GM23338 (cell line): ENCODE measurements around the gene TMEM176B. TPM values are rescaled to one million over a fixed set of nuclear protein-coding genes. Genes with fewer than 3 reads are reported as not detected.

Experiments
- ATAC-seq: fragments of 200-7000 bp; cut with Tn5 transposase; 3 replicates; pipeline ENCODE4 v1.9.1; 2020
- DNase-seq: peaks from one replicate; pipeline ENCODE4 v3.0.0-alpha.2; 2015; ENCODE audit warnings: low spot score
- H2AFZ ChIP-seq: fragments of 200-600 bp; sonication (generic); 2 replicates; pipeline ENCODE4 v1.8.0; 2016; ENCODE audit warnings: antibody characterized with exemption, mild to moderate bottlenecking, moderate library complexity
- H3F3A ChIP-seq: fragments of 200-600 bp; sonication (generic); replicated peaks from 2 replicates; pipeline ENCODE4 v1.8.0; 2017; ENCODE audit warnings: antibody characterized with exemption, mixed run types, low read depth
- H3K27ac ChIP-seq: fragments of 200-600 bp; sonication (generic); 2 replicates; pipeline ENCODE4 v1.6.1; 2016; ENCODE audit warnings: low read depth
- H3K27me3 ChIP-seq: fragments of 200-600 bp; sonication (generic); 2 replicates; pipeline ENCODE4 v1.8.0; 2016; ENCODE audit warnings: mild to moderate bottlenecking, mixed run types, moderate library complexity; ENCODE audit not compliant: insufficient read depth
- H3K36me3 ChIP-seq: fragments of 200-600 bp; sonication (generic); 2 replicates; pipeline ENCODE4 v1.8.0; 2016; ENCODE audit warnings: mild to moderate bottlenecking; ENCODE audit not compliant: insufficient read depth
- H3K4me1 ChIP-seq: fragments of 200-600 bp; sonication (generic); 2 replicates; pipeline ENCODE4 v1.8.0; 2016; ENCODE audit warnings: mild to moderate bottlenecking, moderate library complexity; ENCODE audit not compliant: insufficient read depth
- H3K4me2 ChIP-seq: fragments of 200-600 bp; sonication (generic); 2 replicates; pipeline ENCODE4 v1.7.1; 2017; ENCODE audit warnings: mixed run types
- H3K4me3 ChIP-seq: fragments of 200-600 bp; sonication (generic); 2 replicates; pipeline ENCODE4 v1.6.1; 2016; ENCODE audit warnings: mixed run types
- H3K79me2 ChIP-seq: fragments of 200-600 bp; sonication (generic); replicated peaks from 2 replicates; pipeline ENCODE4 v1.8.0; 2017; ENCODE audit warnings: mild to moderate bottlenecking; ENCODE audit not compliant: insufficient read depth
- H3K9me2 ChIP-seq: fragments of 200-600 bp; sonication (generic); 2 replicates; pipeline ENCODE4 v1.8.0; 2017; ENCODE audit not compliant: insufficient read depth
- H4K20me1 ChIP-seq: fragments of 200-600 bp; sonication (generic); replicated peaks from 2 replicates; pipeline ENCODE4 v1.8.0; 2017; ENCODE audit warnings: mild to moderate bottlenecking; ENCODE audit not compliant: insufficient read depth
- H3K27ac Mint-ChIP-seq: 2 replicates; pipeline ENCODE4 v1.8.0; 2020; ENCODE audit warnings: inconsistent platforms, mild to moderate bottlenecking, moderate library complexity, mixed read lengths
- H3K27me3 Mint-ChIP-seq: 3 replicates; pipeline ENCODE4 v1.8.0; 2022; ENCODE audit warnings: low read depth, mild to moderate bottlenecking, moderate library complexity, mixed read lengths, inconsistent platforms; ENCODE audit not compliant: insufficient read depth, poor library complexity
- H3K36me3 Mint-ChIP-seq: 3 replicates; pipeline ENCODE4 v1.8.0; 2021; ENCODE audit warnings: low read depth, mild to moderate bottlenecking, inconsistent platforms, moderate library complexity, mixed read lengths
- H3K4me1 Mint-ChIP-seq: 3 replicates; pipeline ENCODE4 v1.8.0; 2020; ENCODE audit warnings: mild to moderate bottlenecking, inconsistent platforms, mixed read lengths
- H3K4me3 Mint-ChIP-seq: 3 replicates; pipeline ENCODE4 v1.8.0; 2021; ENCODE audit warnings: moderate library complexity, mild to moderate bottlenecking, inconsistent platforms, mixed read lengths
- H3K9me3 Mint-ChIP-seq: 3 replicates; pipeline ENCODE4 v1.8.0; 2020; ENCODE audit warnings: moderate library complexity, mild to moderate bottlenecking, inconsistent platforms, mixed read lengths
- CREB1 ChIP-seq: fragments of 250-450 bp; sonication (Bioruptor Pico); IDR thresholded peaks from 2 replicates; pipeline ENCODE4 v1.5.0; 2020; ENCODE audit warnings: low read depth, mild to moderate bottlenecking, moderate library complexity
- EZH2 ChIP-seq: fragments of 200-600 bp; sonication (generic); IDR thresholded peaks from one replicate; pipeline ENCODE4 v1.8.0; 2017; ENCODE audit warnings: antibody characterized with exemption, mild to moderate bottlenecking, low read depth; ENCODE audit not compliant: unreplicated experiment
- EZH2phosphoT487 ChIP-seq: fragments of 200-600 bp; sonication (generic); IDR thresholded peaks from one replicate; pipeline ENCODE4 v1.8.1; 2018; ENCODE audit warnings: antibody characterized with exemption; ENCODE audit not compliant: unreplicated experiment
- JUNB ChIP-seq: IDR thresholded peaks from one replicate; pipeline ENCODE4 v1.6.1; 2016; ENCODE audit warnings: antibody characterized with exemption; ENCODE audit not compliant: unreplicated experiment
- NANOG ChIP-seq: IDR thresholded peaks from 2 replicates; pipeline ENCODE4 v1.6.1; 2016; ENCODE audit warnings: antibody characterized with exemption, borderline replicate concordance
- POLR2AphosphoS5 ChIP-seq: IDR thresholded peaks from 2 replicates; pipeline ENCODE4 v1.6.1; 2016; ENCODE audit warnings: antibody characterized with exemption, low read depth
- STAT1 ChIP-seq: IDR thresholded peaks from one replicate; pipeline ENCODE4 v1.6.1; 2016; ENCODE audit warnings: antibody characterized with exemption; ENCODE audit not compliant: unreplicated experiment
- ZNF114 ChIP-seq: fragments of 250-450 bp; sonication (Bioruptor Pico); IDR thresholded peaks from 2 replicates; pipeline ENCODE4 v1.5.0; 2020; ENCODE audit warnings: mild to moderate bottlenecking, moderate library complexity
- ZNF331 ChIP-seq: fragments of 250-450 bp; sonication (Bioruptor Pico); IDR thresholded peaks from 2 replicates; pipeline ENCODE4 v1.5.0; 2020; ENCODE audit warnings: low read depth, mild to moderate bottlenecking, moderate library complexity
- polyA plus RNA-seq: library from polyadenylated mRNA; unstranded; fragments of >200 nt; fragmentation: Nextera tagmentation; extraction: Ambion mirVana; gene quantifications from 2 replicates; pipeline ENCODE4 v1.2.1, GENCODE V29; 2016
- total RNA-seq: library from RNA; depleted of rRNA; stranded (reverse); fragments of >200 nt; shearing (Covaris generic); gene quantifications from 2 replicates; pipeline ENCODE4 v1.2.3, GENCODE V29; 2014
- TF ChIP-seq, protein P1 (sequence below): IDR thresholded peaks from one replicate; pipeline ENCODE4 v1.6.1; 2018; ENCODE audit warnings: antibody characterized with exemption; ENCODE audit not compliant: unreplicated experiment
- TF ChIP-seq, protein P2 (sequence below): IDR thresholded peaks from 2 replicates; pipeline ENCODE4 v1.6.1; 2016; ENCODE audit warnings: antibody characterized with exemption
- TF ChIP-seq, protein P3 (sequence below): fragments of 250-450 bp; sonication (Bioruptor Pico); IDR thresholded peaks from 2 replicates; pipeline ENCODE4 v1.5.0; 2020; ENCODE audit warnings: mild to moderate bottlenecking, moderate library complexity
- TF ChIP-seq, protein P4 (sequence below), 2 experiments: fragments of 200-600 bp in 1 of 2; sonication (generic) in 1 of 2; conservative IDR thresholded peaks; 2 replicates each; pipeline versions ENCODE4 v1.5.1 to v1.6.1; 2016 to 2017; ENCODE audit warnings: antibody characterized with exemption in 2 of 2, low read depth in 2 of 2, mild to moderate bottlenecking in 2 of 2, moderate library complexity in 1 of 2

TMEM176B gene
- total and polyA plus RNA-seq, 2 experiments from 2014 or later = 0.35 to 0.42 TPM

DNA sequence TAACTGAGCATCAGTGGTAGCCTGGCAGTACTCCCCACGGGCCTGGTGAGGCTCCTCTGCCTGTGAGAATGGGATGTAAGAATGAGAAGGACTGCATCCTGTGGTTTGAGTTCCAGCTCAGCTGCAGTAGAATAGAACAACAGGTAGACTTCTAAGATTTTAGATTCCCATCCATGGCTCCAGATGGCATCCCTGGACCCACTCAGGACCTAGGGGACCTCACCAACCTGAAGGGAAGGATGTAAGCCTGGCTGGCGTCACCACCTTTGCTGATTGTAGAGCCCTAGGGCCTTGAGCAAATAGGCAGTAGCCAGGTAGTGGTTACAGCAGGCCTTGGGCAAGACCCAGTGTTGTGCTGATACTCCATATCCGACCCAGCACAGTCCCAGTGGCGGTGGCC lies 42.6 kb upstream of the TMEM176B start:
- H3K79me2 ChIP-seq = no peaks in the 10 kb centered on the region
- no peaks in the 10 kb centered on the region for H3K36me3 ChIP-seq
- no peak overlapping the region for H3K4me2 ChIP-seq
- Mint-ChIP-seq H3K27me3 (peaks cover 7% of the 10 kb centered on the region), H3K9me3 (no peaks in the 10 kb centered on the region), H3K4me3 (no peak overlapping the region), H3K4me1 (no peaks in the 10 kb centered on the region), H3K36me3 (no peaks in the 10 kb centered on the region), H3K27ac (no peak overlapping the region)
- H3K27me3 ChIP-seq = no peaks in the 10 kb centered on the region
- no peak overlapping the region for H3K4me3 ChIP-seq
- no peaks in the 10 kb centered on the region for H4K20me1 ChIP-seq
- TF ChIP-seq STAT1 (no peak), CREB1 (CRISPR knock-in tag) (no peak), POLR2AphosphoS5 (no peak), EZH2phosphoT487 (no peak), JUNB (no peak), EZH2 (no peak), ZNF114 (CRISPR knock-in tag) (no peak), ZNF331 (CRISPR knock-in tag) (no peak), NANOG (no peak)
- TF ChIP-seq, protein P1, sequence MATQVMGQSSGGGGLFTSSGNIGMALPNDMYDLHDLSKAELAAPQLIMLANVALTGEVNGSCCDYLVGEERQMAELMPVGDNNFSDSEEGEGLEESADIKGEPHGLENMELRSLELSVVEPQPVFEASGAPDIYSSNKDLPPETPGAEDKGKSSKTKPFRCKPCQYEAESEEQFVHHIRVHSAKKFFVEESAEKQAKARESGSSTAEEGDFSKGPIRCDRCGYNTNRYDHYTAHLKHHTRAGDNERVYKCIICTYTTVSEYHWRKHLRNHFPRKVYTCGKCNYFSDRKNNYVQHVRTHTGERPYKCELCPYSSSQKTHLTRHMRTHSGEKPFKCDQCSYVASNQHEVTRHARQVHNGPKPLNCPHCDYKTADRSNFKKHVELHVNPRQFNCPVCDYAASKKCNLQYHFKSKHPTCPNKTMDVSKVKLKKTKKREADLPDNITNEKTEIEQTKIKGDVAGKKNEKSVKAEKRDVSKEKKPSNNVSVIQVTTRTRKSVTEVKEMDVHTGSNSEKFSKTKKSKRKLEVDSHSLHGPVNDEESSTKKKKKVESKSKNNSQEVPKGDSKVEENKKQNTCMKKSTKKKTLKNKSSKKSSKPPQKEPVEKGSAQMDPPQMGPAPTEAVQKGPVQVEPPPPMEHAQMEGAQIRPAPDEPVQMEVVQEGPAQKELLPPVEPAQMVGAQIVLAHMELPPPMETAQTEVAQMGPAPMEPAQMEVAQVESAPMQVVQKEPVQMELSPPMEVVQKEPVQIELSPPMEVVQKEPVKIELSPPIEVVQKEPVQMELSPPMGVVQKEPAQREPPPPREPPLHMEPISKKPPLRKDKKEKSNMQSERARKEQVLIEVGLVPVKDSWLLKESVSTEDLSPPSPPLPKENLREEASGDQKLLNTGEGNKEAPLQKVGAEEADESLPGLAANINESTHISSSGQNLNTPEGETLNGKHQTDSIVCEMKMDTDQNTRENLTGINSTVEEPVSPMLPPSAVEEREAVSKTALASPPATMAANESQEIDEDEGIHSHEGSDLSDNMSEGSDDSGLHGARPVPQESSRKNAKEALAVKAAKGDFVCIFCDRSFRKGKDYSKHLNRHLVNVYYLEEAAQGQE = no peak
- TF ChIP-seq, protein P2, sequence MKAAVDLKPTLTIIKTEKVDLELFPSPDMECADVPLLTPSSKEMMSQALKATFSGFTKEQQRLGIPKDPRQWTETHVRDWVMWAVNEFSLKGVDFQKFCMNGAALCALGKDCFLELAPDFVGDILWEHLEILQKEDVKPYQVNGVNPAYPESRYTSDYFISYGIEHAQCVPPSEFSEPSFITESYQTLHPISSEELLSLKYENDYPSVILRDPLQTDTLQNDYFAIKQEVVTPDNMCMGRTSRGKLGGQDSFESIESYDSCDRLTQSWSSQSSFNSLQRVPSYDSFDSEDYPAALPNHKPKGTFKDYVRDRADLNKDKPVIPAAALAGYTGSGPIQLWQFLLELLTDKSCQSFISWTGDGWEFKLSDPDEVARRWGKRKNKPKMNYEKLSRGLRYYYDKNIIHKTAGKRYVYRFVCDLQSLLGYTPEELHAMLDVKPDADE = no peak
- TF ChIP-seq, protein P3, sequence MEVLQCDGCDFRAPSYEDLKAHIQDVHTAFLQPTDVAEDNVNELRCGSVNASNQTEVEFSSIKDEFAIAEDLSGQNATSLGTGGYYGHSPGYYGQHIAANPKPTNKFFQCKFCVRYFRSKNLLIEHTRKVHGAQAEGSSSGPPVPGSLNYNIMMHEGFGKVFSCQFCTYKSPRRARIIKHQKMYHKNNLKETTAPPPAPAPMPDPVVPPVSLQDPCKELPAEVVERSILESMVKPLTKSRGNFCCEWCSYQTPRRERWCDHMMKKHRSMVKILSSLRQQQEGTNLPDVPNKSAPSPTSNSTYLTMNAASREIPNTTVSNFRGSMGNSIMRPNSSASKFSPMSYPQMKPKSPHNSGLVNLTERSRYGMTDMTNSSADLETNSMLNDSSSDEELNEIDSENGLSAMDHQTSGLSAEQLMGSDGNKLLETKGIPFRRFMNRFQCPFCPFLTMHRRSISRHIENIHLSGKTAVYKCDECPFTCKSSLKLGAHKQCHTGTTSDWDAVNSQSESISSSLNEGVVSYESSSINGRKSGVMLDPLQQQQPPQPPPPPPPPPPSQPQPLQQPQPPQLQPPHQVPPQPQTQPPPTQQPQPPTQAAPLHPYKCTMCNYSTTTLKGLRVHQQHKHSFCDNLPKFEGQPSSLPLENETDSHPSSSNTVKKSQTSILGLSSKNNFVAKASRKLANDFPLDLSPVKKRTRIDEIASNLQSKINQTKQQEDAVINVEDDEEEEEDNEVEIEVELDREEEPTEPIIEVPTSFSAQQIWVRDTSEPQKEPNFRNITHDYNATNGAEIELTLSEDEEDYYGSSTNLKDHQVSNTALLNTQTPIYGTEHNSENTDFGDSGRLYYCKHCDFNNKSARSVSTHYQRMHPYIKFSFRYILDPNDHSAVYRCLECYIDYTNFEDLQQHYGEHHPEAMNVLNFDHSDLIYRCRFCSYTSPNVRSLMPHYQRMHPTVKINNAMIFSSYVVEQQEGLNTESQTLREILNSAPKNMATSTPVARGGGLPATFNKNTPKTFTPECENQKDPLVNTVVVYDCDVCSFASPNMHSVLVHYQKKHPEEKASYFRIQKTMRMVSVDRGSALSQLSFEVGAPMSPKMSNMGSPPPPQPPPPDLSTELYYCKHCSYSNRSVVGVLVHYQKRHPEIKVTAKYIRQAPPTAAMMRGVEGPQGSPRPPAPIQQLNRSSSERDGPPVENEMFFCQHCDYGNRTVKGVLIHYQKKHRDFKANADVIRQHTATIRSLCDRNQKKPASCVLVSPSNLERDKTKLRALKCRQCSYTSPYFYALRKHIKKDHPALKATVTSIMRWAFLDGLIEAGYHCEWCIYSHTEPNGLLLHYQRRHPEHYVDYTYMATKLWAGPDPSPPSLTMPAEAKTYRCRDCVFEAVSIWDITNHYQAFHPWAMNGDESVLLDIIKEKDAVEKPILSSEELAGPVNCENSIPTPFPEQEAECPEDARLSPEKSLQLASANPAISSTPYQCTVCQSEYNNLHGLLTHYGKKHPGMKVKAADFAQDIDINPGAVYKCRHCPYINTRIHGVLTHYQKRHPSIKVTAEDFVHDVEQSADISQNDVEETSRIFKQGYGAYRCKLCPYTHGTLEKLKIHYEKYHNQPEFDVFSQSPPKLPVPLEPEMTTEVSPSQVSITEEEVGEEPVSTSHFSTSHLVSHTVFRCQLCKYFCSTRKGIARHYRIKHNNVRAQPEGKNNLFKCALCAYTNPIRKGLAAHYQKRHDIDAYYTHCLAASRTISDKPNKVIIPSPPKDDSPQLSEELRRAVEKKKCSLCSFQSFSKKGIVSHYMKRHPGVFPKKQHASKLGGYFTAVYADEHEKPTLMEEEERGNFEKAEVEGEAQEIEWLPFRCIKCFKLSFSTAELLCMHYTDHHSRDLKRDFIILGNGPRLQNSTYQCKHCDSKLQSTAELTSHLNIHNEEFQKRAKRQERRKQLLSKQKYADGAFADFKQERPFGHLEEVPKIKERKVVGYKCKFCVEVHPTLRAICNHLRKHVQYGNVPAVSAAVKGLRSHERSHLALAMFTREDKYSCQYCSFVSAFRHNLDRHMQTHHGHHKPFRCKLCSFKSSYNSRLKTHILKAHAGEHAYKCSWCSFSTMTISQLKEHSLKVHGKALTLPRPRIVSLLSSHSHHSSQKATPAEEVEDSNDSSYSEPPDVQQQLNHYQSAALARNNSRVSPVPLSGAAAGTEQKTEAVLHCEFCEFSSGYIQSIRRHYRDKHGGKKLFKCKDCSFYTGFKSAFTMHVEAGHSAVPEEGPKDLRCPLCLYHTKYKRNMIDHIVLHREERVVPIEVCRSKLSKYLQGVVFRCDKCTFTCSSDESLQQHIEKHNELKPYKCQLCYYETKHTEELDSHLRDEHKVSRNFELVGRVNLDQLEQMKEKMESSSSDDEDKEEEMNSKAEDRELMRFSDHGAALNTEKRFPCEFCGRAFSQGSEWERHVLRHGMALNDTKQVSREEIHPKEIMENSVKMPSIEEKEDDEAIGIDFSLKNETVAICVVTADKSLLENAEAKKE = no peak
- TF ChIP-seq, protein P4, sequence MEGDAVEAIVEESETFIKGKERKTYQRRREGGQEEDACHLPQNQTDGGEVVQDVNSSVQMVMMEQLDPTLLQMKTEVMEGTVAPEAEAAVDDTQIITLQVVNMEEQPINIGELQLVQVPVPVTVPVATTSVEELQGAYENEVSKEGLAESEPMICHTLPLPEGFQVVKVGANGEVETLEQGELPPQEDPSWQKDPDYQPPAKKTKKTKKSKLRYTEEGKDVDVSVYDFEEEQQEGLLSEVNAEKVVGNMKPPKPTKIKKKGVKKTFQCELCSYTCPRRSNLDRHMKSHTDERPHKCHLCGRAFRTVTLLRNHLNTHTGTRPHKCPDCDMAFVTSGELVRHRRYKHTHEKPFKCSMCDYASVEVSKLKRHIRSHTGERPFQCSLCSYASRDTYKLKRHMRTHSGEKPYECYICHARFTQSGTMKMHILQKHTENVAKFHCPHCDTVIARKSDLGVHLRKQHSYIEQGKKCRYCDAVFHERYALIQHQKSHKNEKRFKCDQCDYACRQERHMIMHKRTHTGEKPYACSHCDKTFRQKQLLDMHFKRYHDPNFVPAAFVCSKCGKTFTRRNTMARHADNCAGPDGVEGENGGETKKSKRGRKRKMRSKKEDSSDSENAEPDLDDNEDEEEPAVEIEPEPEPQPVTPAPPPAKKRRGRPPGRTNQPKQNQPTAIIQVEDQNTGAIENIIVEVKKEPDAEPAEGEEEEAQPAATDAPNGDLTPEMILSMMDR (conservative IDR thresholded peaks at IDR 0.05; ENCODE audit: low read depth in 2 of 2) = no peak
- H3K9me2 ChIP-seq = no peaks in the 10 kb centered on the region
- no peaks in the 10 kb centered on the region for H3K4me1 ChIP-seq
- H3K27ac ChIP-seq = no peak overlapping the region
- no peak for DNase-seq
- no peak overlapping the region for H2AFZ ChIP-seq
- no peak for ATAC-seq
- no peaks in the 10 kb centered on the region for H3F3A ChIP-seq
